HCT116 (cell line): ENCODE data around the gene ADCY2. TPM values are rescaled to one million over a fixed set of nuclear protein-coding genes. Genes with fewer than 3 reads are reported as not detected.
A peak's percentile ranks its signal among the peaks of the same experiment; 100 is the strongest.

ENCODE experiments used
- ATAC-seq: fragments of 200-7000 bp; cut with Tn5 transposase; 2 replicates; pipeline ENCODE4 v1.9.1; 2020; ENCODE audit warnings: mild to moderate bottlenecking, moderate library complexity
- BruUV-seq: library from RNA; stranded (reverse); fragments of 400-500 nt; replicated peaks from 2 replicates; lab custom pipeline; 2021; lab: Mats Ljungman, UMichigan
- CTCF ChIA-PET: fragments of 300-600 bp; sonication (Branson Sonifier 250); formaldehyde crosslinking; loops from one replicate; lab custom pipeline; 2021; ENCODE audit warnings: antibody characterized with exemption; lab: Charles Lee
- POLR2A ChIA-PET: fragments of 300-600, 350-600 bp; sonication (Branson Sonifier 250); formaldehyde crosslinking; loops from one replicate; lab custom pipeline; 2021; ENCODE audit warnings: antibody characterized with exemption; lab: Charles Lee
- RAD21 ChIA-PET, 2 experiments: fragments of 300-600 bp; sonication (Branson Sonifier 250); formaldehyde crosslinking; loops; one replicate each; lab custom pipeline; 2023; ENCODE audit warnings: low total read pairs in 2 of 2; ENCODE audit not compliant: uncharacterized antibody in 2 of 2, unreplicated experiment in 2 of 2, low non-redundant PET in 1 of 2; lab: Charles Lee
- DNase-seq: peaks from one replicate; pipeline ENCODE4 v3.0.0-alpha.2; 2010; ENCODE audit warnings: low read depth, low spot score
- H2AFZ ChIP-seq: fragments of 200-600 bp; shearing (Covaris generic), sonication (generic); 2 replicates; pipeline ENCODE4 v1.6.1; 2017; ENCODE audit warnings: low read depth, mixed run types, mixed read lengths, antibody characterized with exemption, low read length; ENCODE audit not compliant: poor library complexity, severe bottlenecking
- H3K27ac ChIP-seq: 2 replicates; pipeline ENCODE4 v1.5.1; 2012; ENCODE audit warnings: low read depth, low read length
- H3K27me3 ChIP-seq: fragments of 200-600 bp; sonication (generic); 2 replicates; pipeline ENCODE4 v1.6.1; 2016; ENCODE audit warnings: mixed run types, low read length, mixed read lengths; ENCODE audit not compliant: insufficient read depth
- H3K36me3 ChIP-seq, 2 experiments: fragments of 200-500 bp in 1 of 2; fragments of 200-600 bp in 1 of 2; sonication (Bioruptor generic) in 1 of 2; sonication (generic) in 1 of 2; 2 replicates each; pipeline versions ENCODE4 v1.5.1 to v1.6.1; 2014 to 2016; ENCODE audit warnings: low read length in 2 of 2, inconsistent platforms in 1 of 2, mixed read lengths in 1 of 2, mixed run types in 1 of 2; ENCODE audit not compliant: insufficient read depth in 2 of 2, control insufficient read depth in 1 of 2
- H3K4me1 ChIP-seq, 2 experiments: fragments of 200-600 bp in 1 of 2; sonication (generic) in 1 of 2; 2 replicates each; pipeline versions ENCODE4 v1.5.1 to v1.6.1; 2012 to 2017; ENCODE audit warnings: low read length in 2 of 2, inconsistent platforms in 1 of 2, mild to moderate bottlenecking in 1 of 2, mixed read lengths in 1 of 2, mixed run types in 1 of 2, moderate library complexity in 1 of 2; ENCODE audit not compliant: insufficient read depth in 2 of 2, control insufficient read depth in 1 of 2
- H3K4me2 ChIP-seq: fragments of 200-600 bp; sonication (generic); 2 replicates; pipeline ENCODE4 v1.6.1; 2017; ENCODE audit warnings: mixed run types, low read length, mixed read lengths
- H3K4me3 ChIP-seq, 2 experiments: fragments of 200-600 bp in 1 of 2; sonication (generic) in 1 of 2; replicated peaks in 1 of 2; 2 replicates each; pipeline ENCODE4 v1.5.1; 2011 to 2016; ENCODE audit warnings: low read length in 2 of 2, control low read depth in 1 of 2, low read depth in 1 of 2, mild to moderate bottlenecking in 1 of 2, mixed read lengths in 1 of 2, mixed run types in 1 of 2
- H3K79me2 ChIP-seq: fragments of 200-600 bp; sonication (generic); 2 replicates; pipeline ENCODE4 v1.6.1; 2017; ENCODE audit warnings: mild to moderate bottlenecking, mixed run types, low read length, moderate library complexity, mixed read lengths; ENCODE audit not compliant: insufficient read depth
- H3K9ac ChIP-seq: fragments of 200-600 bp; sonication (generic); 2 replicates; pipeline ENCODE4 v1.6.1; 2016; ENCODE audit warnings: low read length, mixed read lengths
- H3K9me2 ChIP-seq: fragments of 200-600 bp; sonication (generic), shearing (Covaris generic); 2 replicates; pipeline ENCODE4 v1.6.1; 2017; ENCODE audit warnings: mixed run types, mild to moderate bottlenecking, moderate library complexity; ENCODE audit not compliant: insufficient read depth
- H3K9me3 ChIP-seq, 2 experiments: fragments of 200-500 bp in 1 of 2; fragments of 200-600 bp in 1 of 2; sonication (Bioruptor generic) in 1 of 2; sonication (generic) in 1 of 2; 2 replicates each; pipeline ENCODE4 v1.6.1; 2014 to 2017; ENCODE audit warnings: low read length in 2 of 2, mixed read lengths in 2 of 2, inconsistent platforms in 1 of 2, low read depth in 1 of 2, mild to moderate bottlenecking in 1 of 2, mixed run types in 1 of 2, moderate library complexity in 1 of 2; ENCODE audit not compliant: control insufficient read depth in 1 of 2, insufficient read depth in 1 of 2
- H4K20me1 ChIP-seq: fragments of 200-600 bp; sonication (generic), shearing (Covaris generic); 2 replicates; pipeline ENCODE4 v1.6.1; 2017; ENCODE audit warnings: mixed run types, mild to moderate bottlenecking, moderate library complexity; ENCODE audit not compliant: insufficient read depth
- EZH2 ChIP-seq: fragments of 200-600 bp; sonication (generic); IDR thresholded peaks from 2 replicates; pipeline ENCODE4 v1.6.1; 2017; ENCODE audit warnings: antibody characterized with exemption, mixed run types
- POLR2A ChIP-seq: IDR thresholded peaks from 2 replicates; pipeline ENCODE4 v1.7.0; 2011; ENCODE audit warnings: borderline replicate concordance; ENCODE audit not compliant: insufficient read depth, insufficient read length; ENCODE audit errors: extremely low read depth
- POLR2AphosphoS5 ChIP-seq: IDR thresholded peaks from 2 replicates; pipeline ENCODE4 v1.6.1; 2011; ENCODE audit warnings: mild to moderate bottlenecking, low read depth, low read length, moderate library complexity
- RAD21 ChIP-seq: IDR thresholded peaks from 2 replicates; pipeline ENCODE4 v1.6.1; 2012; ENCODE audit warnings: low read depth, mild to moderate bottlenecking
- SP1 ChIP-seq: IDR thresholded peaks from 2 replicates; pipeline ENCODE4 v1.6.1; 2012; ENCODE audit warnings: low read depth
- SRF ChIP-seq: IDR thresholded peaks from 2 replicates; pipeline ENCODE4 v1.6.1; 2012; ENCODE audit warnings: low read depth
- YY1 ChIP-seq: IDR thresholded peaks from 2 replicates; pipeline ENCODE4 v1.6.1; 2011; ENCODE audit warnings: low read length, low read depth, moderate library complexity, mild to moderate bottlenecking; ENCODE audit not compliant: insufficient replicate concordance; ENCODE audit errors: extremely low read depth
- ZNF274 ChIP-seq: fragments of 200-500 bp; sonication (Bioruptor generic); IDR thresholded peaks from 2 replicates; pipeline ENCODE4 v1.6.1; 2014; ENCODE audit warnings: mild to moderate bottlenecking, low read depth, low read length, inconsistent platforms
- intact Hi-C: fragments of 100-400 bp; cut with micrococcal nuclease; formaldehyde crosslinking; loops from 2 replicates; pipeline ENCODE4 v1.10.0; 2022
- total RNA-seq: library from RNA; stranded (reverse); gene quantifications from one replicate; pipeline ENCODE4 v1.2.1, GENCODE V29; 2021; ENCODE audit not compliant: unreplicated experiment
- TF ChIP-seq, protein P1 (sequence below): IDR thresholded peaks from 2 replicates; pipeline ENCODE4 v1.6.1; 2012
- TF ChIP-seq, protein P2 (sequence below): IDR thresholded peaks from 2 replicates; pipeline ENCODE4 v1.6.1; 2012; ENCODE audit warnings: low read depth

ADCY2 gene
- total RNA-seq, 1 experiment from 2014 or later, result 0.15 TPM

DNA sequence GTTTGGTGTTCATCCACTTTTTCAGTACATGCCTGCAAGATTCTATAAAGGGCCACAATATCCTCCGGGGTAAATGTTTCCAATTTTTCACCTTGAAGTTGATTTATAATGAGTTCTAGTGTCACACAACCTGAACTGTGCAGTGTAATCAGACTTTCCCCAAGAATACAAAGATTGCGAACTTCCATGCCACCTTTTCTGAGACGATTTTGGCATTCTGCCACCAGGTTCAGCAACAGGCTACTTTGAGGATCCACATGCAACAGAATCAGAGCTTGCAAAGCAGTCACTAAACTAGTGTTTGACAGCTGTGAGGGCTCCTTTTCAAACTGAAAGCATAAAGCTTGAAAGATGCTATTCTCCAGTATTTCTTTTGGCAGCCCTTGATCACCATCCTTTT is 471.3 kb downstream of the ADCY2 start:
- CTCF ChIA-PET, result no interaction called here
- POLR2A ChIA-PET, result no interaction called here
- TF ChIP-seq YY1 (no peak), POLR2A (no peak), POLR2AphosphoS5 (no peak), SRF (no peak), RAD21 (no peak), SP1 (no peak), ZNF274 (no peak), EZH2 (no peak)
- TF ChIP-seq, protein P1, sequence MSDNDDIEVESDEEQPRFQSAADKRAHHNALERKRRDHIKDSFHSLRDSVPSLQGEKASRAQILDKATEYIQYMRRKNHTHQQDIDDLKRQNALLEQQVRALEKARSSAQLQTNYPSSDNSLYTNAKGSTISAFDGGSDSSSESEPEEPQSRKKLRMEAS, result no peak
- TF ChIP-seq, protein P2, sequence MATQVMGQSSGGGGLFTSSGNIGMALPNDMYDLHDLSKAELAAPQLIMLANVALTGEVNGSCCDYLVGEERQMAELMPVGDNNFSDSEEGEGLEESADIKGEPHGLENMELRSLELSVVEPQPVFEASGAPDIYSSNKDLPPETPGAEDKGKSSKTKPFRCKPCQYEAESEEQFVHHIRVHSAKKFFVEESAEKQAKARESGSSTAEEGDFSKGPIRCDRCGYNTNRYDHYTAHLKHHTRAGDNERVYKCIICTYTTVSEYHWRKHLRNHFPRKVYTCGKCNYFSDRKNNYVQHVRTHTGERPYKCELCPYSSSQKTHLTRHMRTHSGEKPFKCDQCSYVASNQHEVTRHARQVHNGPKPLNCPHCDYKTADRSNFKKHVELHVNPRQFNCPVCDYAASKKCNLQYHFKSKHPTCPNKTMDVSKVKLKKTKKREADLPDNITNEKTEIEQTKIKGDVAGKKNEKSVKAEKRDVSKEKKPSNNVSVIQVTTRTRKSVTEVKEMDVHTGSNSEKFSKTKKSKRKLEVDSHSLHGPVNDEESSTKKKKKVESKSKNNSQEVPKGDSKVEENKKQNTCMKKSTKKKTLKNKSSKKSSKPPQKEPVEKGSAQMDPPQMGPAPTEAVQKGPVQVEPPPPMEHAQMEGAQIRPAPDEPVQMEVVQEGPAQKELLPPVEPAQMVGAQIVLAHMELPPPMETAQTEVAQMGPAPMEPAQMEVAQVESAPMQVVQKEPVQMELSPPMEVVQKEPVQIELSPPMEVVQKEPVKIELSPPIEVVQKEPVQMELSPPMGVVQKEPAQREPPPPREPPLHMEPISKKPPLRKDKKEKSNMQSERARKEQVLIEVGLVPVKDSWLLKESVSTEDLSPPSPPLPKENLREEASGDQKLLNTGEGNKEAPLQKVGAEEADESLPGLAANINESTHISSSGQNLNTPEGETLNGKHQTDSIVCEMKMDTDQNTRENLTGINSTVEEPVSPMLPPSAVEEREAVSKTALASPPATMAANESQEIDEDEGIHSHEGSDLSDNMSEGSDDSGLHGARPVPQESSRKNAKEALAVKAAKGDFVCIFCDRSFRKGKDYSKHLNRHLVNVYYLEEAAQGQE, result no peak
- intact Hi-C loops, result no loop called here
- peaks cover 4% of the 10 kb centered on the region; the same call in 1 of the 2 replicates for H4K20me1 ChIP-seq
- DNase-seq (no peak), ATAC-seq (no peak)
- H3K27ac ChIP-seq, result no peak overlapping the region
- peaks cover 54% of the 10 kb centered on the region for H3K79me2 ChIP-seq
- peaks cover 5% of the 10 kb centered on the region in 2 experiments; a peak in 1 of 4 replicates for H3K36me3 ChIP-seq
- H3K27me3 ChIP-seq, result no peaks in the 10 kb centered on the region
- peak overlapping the region in 1 of 2 experiments; percentile 89; a peak in 1 of 4 replicates for H3K4me3 ChIP-seq
- H3K4me1 ChIP-seq, result peaks cover 7 to 18% of the 10 kb centered on the region in 2 experiments; a peak in 3 of 4 replicates
- RAD21 ChIA-PET, result no interaction called here
- H3K9me3 ChIP-seq, result no peaks in the 10 kb centered on the region
- peak overlapping the region; percentile 93 for H3K4me2 ChIP-seq
- no peak overlapping the region for H3K9ac ChIP-seq
- no TSS peak for BruUV-seq
- no peak overlapping the region for H2AFZ ChIP-seq
- no peaks in the 10 kb centered on the region for H3K9me2 ChIP-seq
